Superior temporal gyrus (tissue), 1 donor: ENCODE data around the gene ZC3H12A.

Experiments
- DNase-seq: peaks from one replicate; pipeline ENCODE4 v3.0.0-alpha.2; 2016; ENCODE audit errors: extremely low spot score

Gene ZC3H12A

GRCh38 chr1:37455516-37455915 lies 18.9 kb upstream of the ZC3H12A start:
- no peak for DNase-seq

GRCh38 chr1:37456614-37457013 lies 17.8 kb upstream of the ZC3H12A start:
- no peak for DNase-seq

DNA sequence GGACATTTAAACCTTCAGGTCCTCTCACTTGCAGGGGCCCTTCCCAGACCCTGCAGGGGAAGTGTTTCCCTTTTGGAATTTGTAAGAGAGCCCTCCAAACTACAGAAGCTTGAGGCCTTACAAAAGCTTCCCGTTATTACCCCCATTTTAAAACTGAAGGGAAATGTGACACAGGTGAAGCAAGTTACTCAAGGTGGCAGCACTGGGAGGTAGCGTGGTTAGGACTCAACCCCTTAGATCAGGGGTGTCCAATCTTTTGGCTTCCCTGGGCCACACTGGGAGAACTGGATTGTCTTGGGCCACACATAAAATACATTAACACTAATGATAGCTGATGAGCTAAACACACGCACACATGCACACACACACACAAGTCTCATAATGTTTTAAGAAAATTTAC lies 15.8 kb upstream of the ZC3H12A start:
- DNase-seq = no peak

GRCh38 chr1:37461698-37462436 lies 12.5 kb upstream of the ZC3H12A start:
- DNase-seq = no peak

DNA sequence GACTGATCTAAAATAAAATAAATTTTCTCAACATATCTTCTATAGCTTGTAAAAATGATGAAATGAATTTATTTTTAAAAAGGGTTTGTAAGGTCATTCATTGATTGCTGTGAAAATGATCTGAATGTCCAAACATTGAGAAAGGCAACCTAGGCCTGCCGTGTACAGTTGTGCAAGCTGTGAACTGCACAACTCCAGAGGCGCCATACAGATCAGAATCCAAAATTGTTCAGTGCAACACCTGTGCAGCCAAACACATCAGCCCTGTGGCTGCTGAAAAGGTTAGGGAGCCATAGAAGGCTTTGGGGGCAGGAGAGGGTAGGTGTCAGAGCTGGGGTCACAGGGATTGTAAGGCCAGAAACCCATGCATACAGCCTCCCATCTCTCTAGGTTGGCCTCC lies 9.9 kb upstream of the ZC3H12A start:
- DNase-seq = no peak

GRCh38 chr1:37465593-37466517 lies 8.5 kb upstream of the ZC3H12A start:
- DNase-seq = peak; percentile 25

DNA sequence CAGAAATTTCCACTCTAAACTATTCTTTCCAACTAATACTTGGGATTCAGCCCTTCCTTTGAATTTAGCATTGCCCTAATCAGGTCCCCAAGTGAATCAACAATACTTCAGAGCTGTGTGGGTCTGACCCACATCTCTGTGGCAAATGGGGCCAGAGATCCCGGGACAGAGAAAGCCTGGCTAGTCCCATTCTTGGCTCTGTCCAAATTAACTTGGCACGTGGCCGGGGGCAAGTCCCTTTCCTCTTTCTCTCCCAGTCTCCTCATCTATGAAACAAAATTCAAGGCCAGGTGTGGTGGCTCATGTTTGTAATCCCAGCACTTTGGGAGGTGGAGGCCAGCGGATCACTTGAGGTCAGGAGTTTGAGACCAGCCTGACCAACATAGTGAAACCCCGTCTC lies 6.3 kb upstream of the ZC3H12A start:
- DNase-seq = no peak

DNA sequence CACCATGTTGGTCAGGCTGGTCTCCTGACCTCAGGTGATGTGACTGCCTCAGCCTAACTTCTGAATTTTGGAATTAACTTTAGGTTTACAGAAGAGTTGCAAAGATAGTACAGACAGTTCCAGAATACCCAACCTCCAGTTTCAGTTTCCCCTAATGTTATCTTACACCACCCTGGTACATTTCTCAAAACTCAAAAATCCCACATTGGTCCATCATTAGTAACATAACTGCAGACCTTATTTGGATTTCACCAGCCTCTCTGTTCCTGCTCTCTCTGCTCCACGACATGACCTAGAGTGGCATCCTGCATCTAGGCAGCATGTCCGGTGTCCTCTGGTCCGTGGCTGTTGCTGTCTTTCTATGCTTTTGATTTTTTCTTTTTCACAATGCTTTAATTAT lies 5.0 kb upstream of the ZC3H12A start:
- DNase-seq = no peak

DNA sequence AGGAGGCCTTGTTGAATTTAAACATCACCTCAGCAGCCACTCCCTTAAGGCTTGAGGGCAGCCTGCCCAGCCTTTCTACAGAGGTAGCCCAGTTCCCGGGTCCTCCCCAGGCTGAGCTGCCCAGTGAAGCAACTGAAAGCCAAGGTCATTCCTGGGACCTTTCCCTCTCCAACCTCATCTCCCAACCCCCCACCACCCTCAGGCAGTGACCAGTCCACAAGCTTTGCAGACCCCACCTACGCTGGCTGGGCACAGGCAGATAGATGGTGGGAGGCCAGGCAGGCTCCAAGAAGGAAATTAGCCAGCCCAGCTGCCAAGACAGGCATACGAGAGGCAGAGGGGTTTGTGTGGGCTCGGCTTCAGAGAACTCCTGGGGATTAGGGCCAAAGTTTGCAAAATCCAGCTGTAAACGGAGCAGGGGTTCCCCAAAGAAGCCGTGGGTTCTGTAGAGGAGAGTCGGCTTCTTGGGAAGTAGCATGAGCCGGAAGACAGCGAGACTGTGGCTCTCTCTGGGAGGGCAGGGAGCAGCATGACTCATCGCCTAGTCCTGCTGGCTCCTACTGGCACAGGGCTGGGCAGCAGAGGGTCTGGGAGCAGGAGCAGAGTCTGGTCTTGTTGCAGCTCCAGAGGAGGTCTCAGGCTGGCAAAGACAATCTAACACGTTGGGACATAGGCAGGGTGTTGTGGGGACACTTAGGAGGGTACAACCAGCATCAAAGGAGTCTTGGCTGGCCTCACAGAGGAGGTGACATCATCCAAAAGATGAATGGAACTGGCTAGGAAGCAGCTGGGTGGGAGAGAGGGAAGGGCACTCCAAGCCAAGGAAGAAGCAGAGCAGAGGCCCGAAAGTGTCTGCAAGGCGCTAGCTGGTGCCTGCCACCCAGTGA lies 2.8 kb upstream of the ZC3H12A start:
- DNase-seq = peak; percentile 62

GRCh38 chr1:37472281-37472680 lies 2.1 kb upstream of the ZC3H12A start:
- DNase-seq = no peak

DNA sequence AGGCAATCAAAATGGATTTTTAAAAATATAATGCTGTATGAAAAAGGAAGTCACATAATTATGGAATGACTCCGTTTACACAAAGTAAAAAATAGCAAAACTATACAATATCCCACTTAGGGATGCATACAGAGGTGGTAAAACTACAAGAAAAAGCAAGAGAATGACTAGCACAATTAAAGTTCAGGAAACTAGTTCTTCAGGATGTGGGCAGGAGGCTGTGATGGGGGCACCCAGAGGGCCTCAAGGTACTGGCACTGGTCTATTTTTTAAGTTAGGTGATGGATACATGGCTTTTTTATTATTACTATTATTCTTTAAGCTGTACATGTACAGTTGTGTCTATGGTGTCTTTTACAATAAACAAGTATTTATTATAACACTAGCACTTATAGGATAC lies 1.4 kb upstream of the ZC3H12A start:
- DNase-seq = no peak

DNA sequence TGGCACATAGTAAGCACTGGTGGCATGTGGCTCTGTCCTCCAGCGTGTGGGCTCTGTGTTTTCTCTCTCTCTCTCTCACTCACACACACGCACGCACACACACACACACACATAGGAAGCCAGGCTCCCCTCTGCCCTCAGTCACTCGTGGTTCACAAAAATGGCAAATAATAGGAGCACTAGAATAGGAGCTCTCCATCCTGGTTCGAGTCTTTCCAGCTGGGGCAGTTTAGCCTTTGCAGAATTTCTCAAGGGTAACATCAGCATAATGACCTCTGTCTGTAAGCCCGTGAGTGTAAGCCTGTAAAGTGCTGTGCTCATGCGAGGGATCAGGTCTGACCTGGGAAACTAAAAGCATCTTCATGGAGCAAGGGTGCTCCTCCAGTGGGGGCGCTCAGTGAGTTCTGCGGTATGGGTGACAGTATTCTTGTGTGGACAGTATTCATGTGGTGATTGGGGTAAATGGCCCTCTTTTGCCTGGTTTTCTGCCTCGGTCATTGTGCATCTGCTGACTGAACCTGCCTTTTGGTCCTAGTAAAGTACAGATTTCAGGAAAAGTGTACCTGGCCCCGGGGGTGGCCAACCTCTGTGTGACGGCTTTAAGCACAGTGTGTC lies 842 bp upstream of the ZC3H12A start:
- no peak for DNase-seq

DNA sequence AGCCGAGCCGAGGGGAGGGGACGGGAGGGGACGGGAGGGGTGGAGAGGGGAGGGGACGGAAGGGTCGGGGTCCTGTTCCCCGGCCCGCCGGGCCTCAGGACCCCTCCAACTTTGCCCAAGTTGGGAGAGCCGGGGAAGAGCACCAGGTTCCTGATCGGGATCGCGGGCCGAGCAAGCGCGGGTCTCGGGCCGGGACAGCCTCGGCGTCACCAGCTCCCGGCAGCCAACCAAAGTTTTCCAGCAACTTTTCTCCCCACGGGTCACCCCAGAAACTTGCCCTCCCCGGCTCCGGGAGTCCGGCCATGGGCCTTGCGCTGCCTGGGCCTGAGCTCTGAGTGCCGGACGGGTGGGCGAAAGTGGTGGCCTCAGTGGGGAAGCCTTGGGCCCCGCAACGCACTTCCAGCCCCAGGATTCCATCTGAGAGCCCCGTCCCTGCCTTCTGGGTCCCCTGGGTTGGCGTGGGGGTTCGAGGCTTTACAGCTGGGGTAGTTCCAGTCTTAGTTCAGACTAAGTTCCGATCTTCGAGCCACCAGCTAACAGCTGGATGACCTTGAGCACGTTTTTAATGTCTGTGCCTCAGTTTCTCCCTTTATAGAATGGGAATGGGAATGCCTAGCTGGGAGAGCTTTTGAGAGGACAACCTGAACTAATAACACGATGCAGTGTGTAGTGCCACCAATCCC lies 458 bp downstream of the ZC3H12A start:
- no peak for DNase-seq

GRCh38 chr1:37475380-37476086 lies 1.2 kb downstream of the ZC3H12A start:
- DNase-seq = no peak

DNA sequence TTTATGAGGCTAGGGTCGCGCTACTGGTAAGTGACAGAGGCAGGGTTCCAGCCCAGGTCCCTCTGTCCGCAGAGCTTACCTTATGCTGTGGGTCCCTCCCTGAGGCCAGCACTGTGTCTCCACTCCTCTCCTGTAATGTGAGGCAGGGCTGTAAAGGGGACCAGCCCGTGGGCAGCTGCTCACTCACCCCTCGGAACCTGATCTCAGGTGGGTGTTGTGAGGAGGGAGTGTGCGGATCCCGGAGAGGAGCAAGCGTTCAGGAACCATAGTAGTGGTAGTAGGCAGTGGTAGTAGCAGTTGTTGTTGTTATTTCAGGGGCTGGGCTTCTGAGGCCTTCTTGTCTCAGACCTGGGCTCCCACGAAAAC lies 1.7 kb downstream of the ZC3H12A start:
- no peak for DNase-seq

GRCh38 chr1:37476460-37477197 lies 2.2 kb downstream of the ZC3H12A start:
- DNase-seq = no peak

DNA sequence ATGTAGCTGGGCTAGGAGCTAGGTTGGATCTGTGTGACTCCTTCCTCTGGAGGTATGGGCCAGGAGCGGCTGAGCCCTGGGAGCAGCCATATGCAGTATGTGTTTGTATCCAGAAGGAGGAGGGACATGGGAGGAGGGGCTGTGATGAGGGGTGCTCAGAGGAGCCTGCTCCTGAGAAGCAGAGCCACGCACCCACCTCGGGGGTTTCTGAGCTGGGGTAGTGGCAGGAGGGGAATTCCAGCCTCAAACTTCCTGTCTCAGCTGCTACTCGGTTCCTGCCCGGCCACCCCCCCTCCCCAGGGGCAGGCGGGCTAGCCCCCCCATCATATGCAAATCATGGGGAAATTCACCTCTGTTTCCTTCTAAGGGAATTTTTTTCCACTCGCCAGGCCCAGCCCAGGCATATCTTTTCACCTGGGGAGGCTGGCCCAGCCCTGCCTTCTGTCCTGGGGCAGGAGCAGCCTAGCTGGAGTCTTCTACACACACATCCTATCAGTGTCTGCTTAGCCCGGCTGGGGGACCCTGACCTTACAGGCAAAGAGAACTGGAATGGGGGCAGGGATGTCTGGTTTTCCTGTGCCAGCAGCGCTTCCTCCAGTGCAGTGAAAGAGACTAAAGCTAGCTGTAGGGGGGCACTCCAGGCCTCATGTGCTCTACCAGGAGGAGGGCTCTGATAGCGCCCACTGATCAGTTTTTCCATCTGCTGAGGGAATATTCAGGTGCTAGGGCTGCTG lies 3.0 kb downstream of the ZC3H12A start:
- no peak for DNase-seq

DNA sequence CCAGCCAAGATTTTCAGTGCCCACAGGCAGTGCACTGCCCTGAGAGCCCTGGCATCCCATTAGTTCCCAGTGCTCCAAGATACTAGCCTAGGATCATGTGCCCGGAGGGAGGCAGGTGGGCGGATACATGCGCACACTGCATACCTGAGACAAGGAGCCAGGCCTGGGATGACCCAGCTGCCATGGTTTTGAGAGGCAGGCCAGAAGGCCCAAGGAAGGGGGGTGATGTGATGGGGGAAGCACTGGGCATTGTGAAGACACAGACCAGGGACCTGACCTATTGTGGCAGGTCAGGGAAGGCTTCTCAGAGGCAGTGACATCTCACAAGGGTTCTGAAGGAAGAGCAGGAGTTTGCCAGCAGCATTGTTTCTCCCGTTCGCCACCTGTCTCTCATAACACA lies 3.6 kb downstream of the ZC3H12A start:
- no peak for DNase-seq

- no peak for DNase-seq
Observed at GRCh38 chr1:37478451-37478881, 4.1 kb downstream of the ZC3H12A start.
